ENCODE data around the gene PRSS3.
"Not testable (repeated sequence)": the region's sequence is repeated elsewhere in the genome, so short reads cannot be mapped to it uniquely, and the experiment has no call there.

Gene PRSS3

GRCh38 chr9:33773135-33773534 lies 22.2 kb upstream of the PRSS3 start:
- not testable (repeated sequence) for ATAC-seq (replicated peaks); H3K4me1 Mint-ChIP-seq (ENCODE audit: low read depth in 2 of 2)

GRCh38 chr9:33774074-33774659 lies 21.2 kb upstream of the PRSS3 start:
- H3K27ac Mint-ChIP-seq; ATAC-seq (replicated peaks); H3K36me3 Mint-ChIP-seq (ENCODE audit: insufficient read depth): not testable (repeated sequence)

More at GRCh38 chr9:33773135-33773534, 22.2 kb upstream of the PRSS3 start:
- H3K4me3 Mint-ChIP-seq; H3K36me3 Mint-ChIP-seq (ENCODE audit: insufficient read depth); H3K27ac Mint-ChIP-seq; H3K9me3 Mint-ChIP-seq; DNase-seq: not testable (repeated sequence)
- H3K27me3 Mint-ChIP-seq: peaks cover 17 to 20% of the 10 kb centered on the region in 2 donors

GRCh38 chr9:33776578-33776977 lies 18.8 kb upstream of the PRSS3 start:
- no peaks in the 10 kb centered on the region for H3K36me3 Mint-ChIP-seq (ENCODE audit: insufficient read depth)
- ATAC-seq (replicated peaks) (no peak), DNase-seq (no peak)
- H3K9me3 Mint-ChIP-seq: no peaks in the 10 kb centered on the region
- no peaks in the 10 kb centered on the region for H3K4me1 Mint-ChIP-seq (ENCODE audit: low read depth in 2 of 2)
- H3K4me3 Mint-ChIP-seq: peak overlapping the region in 1 of 2 donors; percentile 70
- no peak overlapping the region for H3K27ac Mint-ChIP-seq
- H3K27me3 Mint-ChIP-seq: peaks cover 25 to 27% of the 10 kb centered on the region in 2 donors

More at GRCh38 chr9:33774074-33774659, 21.2 kb upstream of the PRSS3 start:
- peaks cover 21 to 27% of the 10 kb centered on the region in 2 donors for H3K27me3 Mint-ChIP-seq
- H3K4me3 Mint-ChIP-seq; H3K4me1 Mint-ChIP-seq (ENCODE audit: low read depth in 2 of 2); H3K9me3 Mint-ChIP-seq; DNase-seq: not testable (repeated sequence)

GRCh38 chr9:33778700-33779351 lies 16.5 kb upstream of the PRSS3 start:
- Mint-ChIP-seq H3K27ac (no peak overlapping the region), H3K4me3 (no peak overlapping the region), H3K9me3 (no peaks in the 10 kb centered on the region), H3K36me3 (ENCODE audit: insufficient read depth) (peaks cover 3% of the 10 kb centered on the region), H3K27me3 (peaks cover 24 to 26% of the 10 kb centered on the region in 2 donors), H3K4me1 (ENCODE audit: low read depth in 2 of 2) (no peaks in the 10 kb centered on the region)
- DNase-seq (peak; percentile 45 to 61 (median 58)), ATAC-seq (replicated peaks) (peak; percentile 87)

GRCh38 chr9:33780276-33780675 lies 15.1 kb upstream of the PRSS3 start:
- Mint-ChIP-seq H3K4me1 (ENCODE audit: low read depth in 2 of 2) (no peaks in the 10 kb centered on the region), H3K27me3 (peaks cover 21 to 27% of the 10 kb centered on the region in 2 donors), H3K9me3 (no peaks in the 10 kb centered on the region), H3K27ac (no peak overlapping the region), H3K36me3 (ENCODE audit: insufficient read depth) (peaks cover 3% of the 10 kb centered on the region), H3K4me3 (no peak overlapping the region)
- DNase-seq (no peak), ATAC-seq (replicated peaks) (no peak)

- Mint-ChIP-seq H3K27me3 (peaks cover 32 to 35% of the 10 kb centered on the region in 2 donors), H3K9me3 (no peaks in the 10 kb centered on the region), H3K4me1 (ENCODE audit: low read depth in 2 of 2) (no peaks in the 10 kb centered on the region), H3K4me3 (no peak overlapping the region), H3K36me3 (ENCODE audit: insufficient read depth) (peaks cover 3% of the 10 kb centered on the region), H3K27ac (no peak overlapping the region)
- ATAC-seq (replicated peaks) (no peak), DNase-seq (no peak)
These were observed 13.6 kb upstream of the PRSS3 start for GRCh38 chr9:33781736-33782135.

- DNase-seq (no peak), ATAC-seq (replicated peaks) (no peak)
- H3K27ac Mint-ChIP-seq: no peak overlapping the region
These were observed 12.8 kb upstream of the PRSS3 start for GRCh38 chr9:33782395-33783152.

GRCh38 chr9:33785914-33786313 lies 9.4 kb upstream of the PRSS3 start:
- peaks cover 31 to 33% of the 10 kb centered on the region in 2 donors for H3K27me3 Mint-ChIP-seq
- no peak for ATAC-seq (replicated peaks)
- no peaks in the 10 kb centered on the region for H3K9me3 Mint-ChIP-seq
- H3K4me1 Mint-ChIP-seq (ENCODE audit: low read depth in 2 of 2): no peaks in the 10 kb centered on the region
- no peak overlapping the region for H3K4me3 Mint-ChIP-seq
- peaks cover 3% of the 10 kb centered on the region for H3K36me3 Mint-ChIP-seq (ENCODE audit: insufficient read depth)
- H3K27ac Mint-ChIP-seq: no peak overlapping the region
- DNase-seq: no peak

More at GRCh38 chr9:33782395-33783152, 12.8 kb upstream of the PRSS3 start:
- Mint-ChIP-seq H3K4me1 (ENCODE audit: low read depth in 2 of 2) (no peaks in the 10 kb centered on the region), H3K36me3 (ENCODE audit: insufficient read depth) (peaks cover 3% of the 10 kb centered on the region), H3K9me3 (no peaks in the 10 kb centered on the region), H3K4me3 (no peak overlapping the region), H3K27me3 (peaks cover 32 to 37% of the 10 kb centered on the region in 2 donors)

GRCh38 chr9:33786681-33787080 lies 8.7 kb upstream of the PRSS3 start:
- Mint-ChIP-seq H3K4me3 (no peak overlapping the region), H3K27me3 (peaks cover 31 to 37% of the 10 kb centered on the region in 2 donors), H3K36me3 (ENCODE audit: insufficient read depth) (peaks cover 3% of the 10 kb centered on the region), H3K4me1 (ENCODE audit: low read depth in 2 of 2) (no peaks in the 10 kb centered on the region), H3K9me3 (no peaks in the 10 kb centered on the region), H3K27ac (no peak overlapping the region)
- DNase-seq (no peak), ATAC-seq (replicated peaks) (no peak)

- Mint-ChIP-seq H3K36me3 (ENCODE audit: insufficient read depth) (peaks cover 3% of the 10 kb centered on the region), H3K27me3 (peaks cover 30 to 45% of the 10 kb centered on the region in 2 donors), H3K4me1 (ENCODE audit: low read depth in 2 of 2) (no peaks in the 10 kb centered on the region), H3K27ac (no peak overlapping the region), H3K4me3 (no peak overlapping the region), H3K9me3 (no peaks in the 10 kb centered on the region)
- DNase-seq (no peak), ATAC-seq (replicated peaks) (no peak)
These were observed 7.5 kb upstream of the PRSS3 start for GRCh38 chr9:33787839-33788238.

- not testable (repeated sequence) for H3K36me3 Mint-ChIP-seq (ENCODE audit: insufficient read depth); DNase-seq; H3K9me3 Mint-ChIP-seq; H3K4me1 Mint-ChIP-seq (ENCODE audit: low read depth in 2 of 2); H3K4me3 Mint-ChIP-seq; H3K27ac Mint-ChIP-seq; ATAC-seq (replicated peaks)
- H3K27me3 Mint-ChIP-seq: peaks cover 27 to 42% of the 10 kb centered on the region in 2 donors
These were observed 5.9 kb upstream of the PRSS3 start for GRCh38 chr9:33789429-33789828.

- Mint-ChIP-seq H3K27ac (no peak overlapping the region), H3K27me3 (peaks cover 32 to 45% of the 10 kb centered on the region in 2 donors), H3K4me1 (ENCODE audit: low read depth in 2 of 2) (no peaks in the 10 kb centered on the region), H3K36me3 (ENCODE audit: insufficient read depth) (no peaks in the 10 kb centered on the region), H3K4me3 (no peak overlapping the region), H3K9me3 (no peaks in the 10 kb centered on the region)
- DNase-seq (no peak), ATAC-seq (replicated peaks) (no peak)
These were observed 4.2 kb upstream of the PRSS3 start for GRCh38 chr9:33791117-33791516.

- not testable (repeated sequence) for ATAC-seq (replicated peaks); H3K27ac Mint-ChIP-seq; H3K36me3 Mint-ChIP-seq (ENCODE audit: insufficient read depth); H3K9me3 Mint-ChIP-seq; DNase-seq; H3K4me3 Mint-ChIP-seq; H3K4me1 Mint-ChIP-seq (ENCODE audit: low read depth in 2 of 2)
- peaks cover 48 to 56% of the 10 kb centered on the region in 2 donors for H3K27me3 Mint-ChIP-seq
These were observed 1.9 kb upstream of the PRSS3 start for GRCh38 chr9:33793496-33793895.

All from effector memory CD8-positive, alpha-beta T cell (primary cell).